Measurements from ENCODE around the gene SLCO2B1.
"Not testable (repeated sequence)": the region's sequence is repeated elsewhere in the genome, so short reads cannot be mapped to it uniquely, and the experiment has no call there.

Gene SLCO2B1

GRCh38 chr11:75150879-75151278 is at the start of gene SLCO2B1:
TSS of gene SLCO2B1 (plus strand) at chr11:75151107. CDS start at chr11:75151382, 275 bp downstream.
- DNase-seq (ENCODE audit: low spot score): no peak

DNA sequence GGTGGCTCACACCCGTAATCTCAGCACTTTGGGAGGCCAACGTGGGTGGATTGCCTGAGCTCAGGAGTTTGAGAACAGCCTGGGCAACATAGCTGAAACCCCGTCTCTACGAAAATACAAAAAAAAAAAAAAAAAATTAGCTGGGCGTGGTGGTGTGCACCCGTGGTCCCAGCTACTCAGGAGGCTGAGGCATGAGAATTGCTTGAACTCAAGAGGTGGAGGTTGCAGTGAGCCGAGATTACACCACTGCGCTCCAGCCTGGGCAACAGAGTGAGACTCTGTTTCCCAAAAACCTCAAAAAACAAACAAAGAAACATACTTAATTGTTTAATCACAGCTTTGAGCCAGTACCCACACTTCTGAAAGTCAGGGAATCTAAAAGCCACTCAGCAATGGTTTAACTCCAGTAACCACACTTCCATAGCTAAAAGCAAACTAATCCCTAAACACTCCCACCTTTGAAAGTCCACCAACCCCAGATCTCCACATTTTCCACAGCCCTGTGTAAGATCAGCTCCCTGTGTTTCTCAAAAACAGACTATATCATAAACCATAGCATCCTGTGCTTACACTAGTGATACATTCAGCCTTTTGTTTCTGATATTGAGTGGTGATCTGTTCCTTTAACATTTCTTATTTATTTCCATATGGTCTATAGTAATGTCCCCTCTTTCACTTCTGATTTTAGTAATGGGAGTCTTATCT is 49.3 kb upstream of the SLCO2B1 start:
- DNase-seq (ENCODE audit: low spot score): no peak

GRCh38 chr11:75103380-75104026 is 47.4 kb upstream of the SLCO2B1 start:
- peak; percentile 34 for DNase-seq (ENCODE audit: low spot score)

DNA sequence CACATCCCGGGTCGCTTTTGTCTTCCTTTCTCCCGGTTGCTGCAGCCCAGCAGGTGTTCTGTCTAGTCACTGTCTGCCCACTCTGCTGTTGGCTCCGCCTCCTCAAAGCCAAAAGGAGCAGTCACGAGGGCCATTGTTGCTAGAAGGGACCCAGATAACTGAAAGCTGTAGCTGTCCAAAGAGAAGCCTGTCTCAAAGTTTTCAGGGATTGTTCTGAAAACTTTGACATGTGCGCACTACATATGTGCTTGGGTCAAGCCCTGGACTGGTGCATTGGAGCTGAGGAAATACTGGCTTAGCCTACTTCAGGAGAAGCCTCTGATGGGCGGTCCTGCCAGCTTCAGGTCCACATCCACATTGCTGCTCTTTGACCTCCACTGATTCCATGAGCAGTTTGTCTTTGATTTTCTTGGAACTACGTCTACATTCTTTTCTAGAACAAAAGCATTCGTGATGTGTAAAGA is 45.4 kb upstream of the SLCO2B1 start:
- no peak for DNase-seq (ENCODE audit: low spot score)

GRCh38 chr11:75105967-75106681 is 44.8 kb upstream of the SLCO2B1 start:
- DNase-seq (ENCODE audit: low spot score): not testable (repeated sequence)

DNA sequence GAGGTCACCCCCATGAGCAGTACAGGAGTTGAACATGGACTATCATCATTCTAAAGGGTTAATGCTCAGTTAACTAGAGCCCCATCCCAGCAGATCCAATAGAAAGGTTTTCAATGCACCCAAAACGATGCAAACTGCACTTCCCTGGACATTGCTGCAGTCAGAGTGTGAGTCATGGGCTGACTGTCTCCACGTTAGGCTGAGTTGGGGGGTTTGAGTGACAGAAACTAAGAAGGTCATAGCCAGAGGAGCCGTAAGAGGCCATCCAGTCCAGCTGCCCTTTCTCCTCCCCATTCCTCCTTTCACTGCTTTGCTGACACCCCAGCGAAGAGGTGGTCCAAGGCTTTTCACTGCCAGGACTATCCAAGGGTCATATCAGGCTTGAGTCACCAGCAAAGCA is 43.7 kb upstream of the SLCO2B1 start:
- no peak for DNase-seq (ENCODE audit: low spot score)

GRCh38 chr11:75112200-75112599 is 38.7 kb upstream of the SLCO2B1 start:
- DNase-seq (ENCODE audit: low spot score): no peak

DNA sequence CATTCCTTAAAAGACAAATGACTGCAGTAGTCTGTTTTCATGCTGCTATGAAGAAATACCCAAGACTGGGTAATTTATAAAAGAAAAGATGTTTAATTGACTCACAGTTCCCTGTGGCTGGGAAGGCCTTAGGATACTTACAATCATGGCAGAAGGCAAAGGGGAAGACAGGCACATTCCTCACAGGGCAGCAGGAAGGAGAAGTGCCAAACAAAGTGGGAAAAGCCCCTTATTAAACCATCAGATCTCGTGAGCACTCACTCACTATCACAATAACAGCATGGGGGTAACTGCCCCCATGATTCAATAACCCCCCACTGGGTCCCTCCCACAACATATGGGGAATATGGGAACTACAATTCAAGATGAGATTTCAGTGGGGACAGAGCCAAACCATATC is 37.9 kb upstream of the SLCO2B1 start:
- no peak for DNase-seq (ENCODE audit: low spot score)

GRCh38 chr11:75114465-75114864 is 36.4 kb upstream of the SLCO2B1 start:
- DNase-seq (ENCODE audit: low spot score): no peak

- no peak for DNase-seq (ENCODE audit: low spot score)
Observed at GRCh38 chr11:75118577-75118976, 32.3 kb upstream of the SLCO2B1 start.

DNA sequence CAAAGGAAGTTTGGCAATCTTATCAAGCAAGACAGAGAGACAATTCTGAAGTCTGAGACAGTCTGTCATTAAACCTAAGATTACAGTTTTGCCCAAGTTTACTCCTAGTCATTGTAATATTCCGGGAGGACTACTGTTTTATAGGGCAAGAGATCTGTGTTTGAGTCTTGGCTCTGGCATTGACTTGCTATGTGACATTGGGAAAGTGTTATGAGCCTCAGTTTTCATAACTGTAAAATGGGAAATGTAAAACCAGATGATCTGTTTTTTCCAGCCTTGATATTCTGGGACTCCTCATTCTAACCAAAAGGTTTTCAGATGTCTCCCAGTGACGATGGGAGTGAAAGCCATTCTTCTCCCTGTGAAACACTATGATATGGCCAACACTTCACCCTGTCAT is 24.3 kb upstream of the SLCO2B1 start:
- DNase-seq (ENCODE audit: low spot score): no peak

- DNase-seq (ENCODE audit: low spot score): no peak
Observed at GRCh38 chr11:75132080-75132479, 18.8 kb upstream of the SLCO2B1 start.

DNA sequence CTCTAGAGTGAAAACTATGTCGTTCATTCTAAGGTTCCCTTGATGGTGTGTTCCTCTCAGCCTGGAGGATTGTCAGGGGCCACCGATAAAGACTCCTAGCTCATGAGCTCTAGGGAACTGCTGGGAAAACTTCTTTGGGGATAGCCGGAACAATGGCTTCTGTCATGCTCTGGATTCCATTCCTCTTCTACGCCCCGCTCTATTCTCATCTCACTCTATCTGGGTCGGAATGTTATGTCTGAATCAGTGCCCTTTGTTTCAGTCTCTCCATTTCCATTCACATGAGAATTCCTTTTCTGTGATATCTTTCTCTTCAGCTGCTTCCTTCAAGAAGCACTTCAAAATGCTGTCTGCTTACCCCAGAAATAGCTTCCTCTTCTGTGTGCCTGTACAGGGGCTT is 16.9 kb upstream of the SLCO2B1 start:
- no peak for DNase-seq (ENCODE audit: low spot score)

DNA sequence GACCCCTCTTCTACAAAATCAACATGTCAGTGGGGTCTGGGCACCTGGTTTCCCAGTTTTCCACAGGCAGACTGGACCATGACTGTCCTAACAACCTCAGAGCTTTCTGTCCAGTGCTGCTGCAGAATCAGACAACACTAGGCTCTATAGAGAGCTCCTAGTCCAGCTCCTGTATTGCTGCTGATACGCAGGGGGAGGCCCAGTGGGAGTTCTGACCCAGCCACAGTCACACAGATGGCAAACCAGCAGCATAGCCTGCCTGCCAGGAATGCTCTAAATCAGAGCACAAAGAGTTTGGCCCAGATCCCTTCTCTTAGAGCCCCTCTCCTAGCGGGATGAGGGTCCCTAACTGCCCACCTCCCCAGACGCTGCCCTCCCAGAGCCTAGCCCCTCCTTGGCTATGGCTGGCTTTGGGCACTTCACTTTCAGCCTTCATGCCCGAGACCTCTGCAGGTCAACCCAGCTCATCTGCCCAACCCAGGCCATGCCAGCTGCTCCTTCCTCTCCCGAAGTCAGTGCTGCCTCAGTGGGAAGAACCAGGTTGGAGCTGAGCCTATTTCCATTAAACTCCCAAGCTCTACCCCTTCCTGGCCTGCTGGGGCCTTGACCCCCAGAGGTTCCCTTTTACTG is 15.8 kb upstream of the SLCO2B1 start:
- DNase-seq (ENCODE audit: low spot score): no peak

DNA sequence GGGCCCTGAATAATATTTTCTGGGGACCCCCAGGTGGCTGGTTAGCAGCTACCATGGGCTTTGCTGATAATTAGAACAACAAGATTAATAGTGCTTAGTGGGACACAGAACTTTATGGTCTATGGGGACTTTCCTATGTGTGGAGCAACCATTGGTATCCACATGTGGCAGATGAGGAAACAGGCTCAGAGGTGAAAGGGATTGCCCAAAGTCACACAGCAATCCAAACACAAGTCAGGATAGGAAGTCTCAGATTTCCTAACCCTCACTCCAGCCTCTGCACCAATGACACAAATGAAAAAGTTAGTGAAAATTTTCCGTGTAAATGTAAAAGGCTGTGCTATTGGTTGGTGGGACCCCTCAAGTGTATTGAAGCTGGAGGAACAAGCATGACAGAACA is 15.3 kb upstream of the SLCO2B1 start:
- DNase-seq (ENCODE audit: low spot score): no peak

DNA sequence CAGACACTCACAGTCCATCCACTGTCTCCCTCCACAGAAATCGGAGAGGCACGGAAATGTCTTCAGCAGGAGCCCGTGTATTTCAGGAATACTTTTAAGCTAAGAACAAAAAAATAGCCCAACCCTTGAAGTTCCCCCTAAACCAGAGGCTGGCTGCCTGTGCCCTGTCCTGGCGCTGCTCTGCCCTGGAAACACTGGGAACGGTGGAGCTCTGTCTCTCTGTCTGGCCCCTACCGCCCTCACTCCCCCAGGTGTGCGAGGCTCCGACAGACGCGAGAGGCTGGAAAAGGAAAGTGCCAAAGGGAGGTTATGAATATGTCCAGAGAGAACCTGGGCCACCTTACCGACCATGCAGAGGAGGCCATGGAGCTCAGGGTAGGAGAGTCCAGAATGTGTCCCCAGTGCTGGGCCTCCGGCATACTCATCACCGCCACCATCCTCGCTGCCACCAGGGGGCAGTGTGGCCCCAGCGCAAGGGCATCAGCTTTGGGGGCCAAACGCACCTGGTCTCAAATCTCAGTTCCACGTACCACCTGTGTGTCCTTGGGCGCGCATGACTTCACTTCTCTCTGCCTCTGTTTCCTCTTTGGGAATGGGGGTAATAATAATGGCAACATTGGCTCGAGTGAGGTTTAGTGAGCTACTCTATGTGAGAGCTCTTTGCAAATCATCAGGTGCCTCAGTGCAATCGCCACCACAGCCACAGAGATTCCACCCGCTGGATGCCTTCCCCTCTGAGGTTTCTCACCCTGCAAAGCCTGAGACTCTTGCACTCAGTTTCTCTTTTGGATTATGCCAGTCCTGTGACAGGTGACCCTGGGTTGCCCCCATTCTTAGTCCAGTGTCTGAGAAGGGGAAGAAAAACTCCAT is 10.4 kb upstream of the SLCO2B1 start:
- peak; percentile 66 for DNase-seq (ENCODE audit: low spot score)

GRCh38 chr11:75141166-75141565 is 9.7 kb upstream of the SLCO2B1 start:
- DNase-seq (ENCODE audit: low spot score): no peak

GRCh38 chr11:75142714-75143419 is 8.0 kb upstream of the SLCO2B1 start:
- DNase-seq (ENCODE audit: low spot score): peak; percentile 96

DNA sequence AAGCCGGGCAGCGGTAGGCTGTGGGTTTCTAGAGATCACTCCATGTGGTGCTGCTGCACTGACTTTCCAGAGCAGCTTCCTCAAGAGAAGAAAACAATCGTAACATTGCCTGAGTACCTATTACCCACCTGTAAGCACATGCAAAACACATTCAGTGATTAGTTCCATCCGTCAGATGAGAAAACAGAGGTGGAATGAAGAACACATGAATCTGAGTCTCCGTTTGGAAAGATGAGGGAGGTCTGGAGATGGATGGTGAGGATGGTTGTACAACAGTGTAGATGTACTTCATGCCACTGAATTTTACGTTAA is 7.5 kb upstream of the SLCO2B1 start:
- no peak for DNase-seq (ENCODE audit: low spot score)

GRCh38 chr11:75144716-75145014 is 6.2 kb upstream of the SLCO2B1 start:
- no peak for DNase-seq (ENCODE audit: low spot score)

DNA sequence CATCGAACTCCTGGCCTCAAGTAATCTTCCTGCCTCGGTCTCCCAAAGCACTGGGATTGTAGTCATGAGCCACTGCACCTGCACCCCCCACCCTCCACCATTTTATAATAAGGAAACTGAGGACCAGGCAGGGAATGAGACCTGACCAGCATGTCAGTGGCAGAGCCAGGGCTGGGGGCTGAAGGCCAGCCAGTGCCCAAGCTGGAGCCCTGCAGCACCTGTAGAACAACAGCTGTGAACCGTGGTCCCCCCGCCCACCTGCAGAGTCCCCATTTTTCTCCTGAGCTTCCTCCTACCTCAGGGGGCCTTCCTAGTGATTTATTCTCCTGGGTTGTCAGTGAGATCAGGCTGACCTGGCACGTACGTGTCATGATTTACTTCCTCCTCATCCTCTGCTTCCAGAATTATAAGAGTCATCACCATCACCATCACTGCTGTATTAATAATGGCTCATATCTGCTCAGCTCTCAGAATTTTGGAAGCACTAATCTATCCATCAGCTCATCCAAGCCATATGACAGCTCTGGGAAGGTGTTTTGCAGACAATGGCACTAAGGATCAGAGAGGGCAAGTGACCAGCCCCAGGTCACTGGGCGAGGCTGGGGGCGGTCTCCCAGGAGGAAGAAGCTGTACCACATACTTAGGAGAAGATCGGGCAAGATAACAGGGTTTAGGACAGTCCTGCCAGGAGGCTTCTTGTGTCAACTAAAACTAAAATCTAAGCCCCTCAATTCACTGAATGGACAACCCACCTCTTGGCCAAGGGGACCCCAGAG is 5.5 kb upstream of the SLCO2B1 start:
- no peak for DNase-seq (ENCODE audit: low spot score)
